Endodermal cell (in vitro differentiated cells): ENCODE results near the gene S100P. TPM values are rescaled to one million over a fixed set of nuclear protein-coding genes. Genes with fewer than 3 reads are reported as not detected.

Experiments
- DNase-seq: peaks from one replicate; pipeline ENCODE4 v3.0.0-alpha.2; 2017
- H3K27ac ChIP-seq: 2 replicates; pipeline ENCODE4 v1.5.1; 2013; ENCODE audit warnings: mild to moderate bottlenecking, low read depth, low read length, moderate library complexity
- H3K27me3 ChIP-seq: 2 replicates; pipeline ENCODE4 v1.6.1; 2013; ENCODE audit warnings: mild to moderate bottlenecking, low read length, moderate library complexity; ENCODE audit not compliant: insufficient read depth, control insufficient read depth, poor library complexity, severe bottlenecking
- H3K36me3 ChIP-seq: 2 replicates; pipeline ENCODE4 v1.7.0; 2013; ENCODE audit warnings: mild to moderate bottlenecking, low read length, moderate library complexity; ENCODE audit not compliant: control insufficient read depth, insufficient read depth
- H3K4me1 ChIP-seq: one replicate; pipeline ENCODE4 v1.7.0; 2013; ENCODE audit warnings: low read length; ENCODE audit not compliant: control insufficient read depth, insufficient read depth
- H3K4me3 ChIP-seq: 2 replicates; pipeline ENCODE4 v1.5.1; 2013; ENCODE audit warnings: mild to moderate bottlenecking, low read length, moderate library complexity
- H3K9ac ChIP-seq: 2 replicates; pipeline ENCODE4 v1.6.1; 2013; ENCODE audit warnings: mild to moderate bottlenecking, low read length, moderate library complexity; ENCODE audit not compliant: poor library complexity, severe bottlenecking; ENCODE audit errors: extremely low read depth
- H3K9me3 ChIP-seq: 2 replicates; pipeline ENCODE4 v1.6.1; 2013; ENCODE audit warnings: mild to moderate bottlenecking, low read length, moderate library complexity; ENCODE audit not compliant: control insufficient read depth
- H3K27ac Mint-ChIP-seq: 2 replicates; pipeline ENCODE4 v1.8.0; 2020; ENCODE audit warnings: mixed read lengths
- H3K27me3 Mint-ChIP-seq: 2 replicates; pipeline ENCODE4 v1.8.0; 2021; ENCODE audit warnings: mild to moderate bottlenecking, mixed read lengths; ENCODE audit not compliant: insufficient read depth
- H3K36me3 Mint-ChIP-seq: 2 replicates; pipeline ENCODE4 v1.8.0; 2020; ENCODE audit warnings: low read depth, mixed read lengths
- H3K4me1 Mint-ChIP-seq: 2 replicates; pipeline ENCODE4 v1.8.0; 2020; ENCODE audit warnings: mixed read lengths
- H3K4me3 Mint-ChIP-seq: 2 replicates; pipeline ENCODE4 v1.8.0; 2020; ENCODE audit warnings: mild to moderate bottlenecking, moderate library complexity, mixed read lengths
- H3K9me3 Mint-ChIP-seq: 2 replicates; pipeline ENCODE4 v1.8.0; 2020; ENCODE audit warnings: mild to moderate bottlenecking, mixed read lengths
- CTCF ChIP-seq: fragments of 200-600 bp; sonication (generic); conservative IDR thresholded peaks from 2 replicates; pipeline ENCODE4 v1.5.0; 2021; ENCODE audit warnings: antibody characterized with exemption, mild to moderate bottlenecking
- WGBS, 2 experiments: methylation state at CpG; one replicate each; pipeline versions ENCODE4 v1.1.5 to v1.1.7; 2013; ENCODE audit warnings: missing lambda C conversion rate in 2 of 2, mixed read lengths in 1 of 2; ENCODE audit not compliant: insufficient coverage in 1 of 2, insufficient read length in 1 of 2; 5-methylcytosine and 5-hydroxymethylcytosine counted together
- total RNA-seq, 2 donors: library from RNA; stranded (reverse); fragmentation: NEBNext Ultra II Directional in 1 of 2; extraction: Animal tissue kit (Norgen Biotek cat#: 25700) in 1 of 2; gene quantifications; 2 replicates in 1 of 2; 3 replicates in 1 of 2; pipeline ENCODE4 v1.2.1, GENCODE V29; 2021

The S100P gene
- total RNA-seq, 2 donors from 2014 or later = not detected

- Histone ChIP-seq H3K27me3 (no peaks in the 10 kb centered on the region), H3K9ac (no peak overlapping the region), H3K4me3 (no peak overlapping the region), H3K36me3 (no peaks in the 10 kb centered on the region), H3K4me1 (no peaks in the 10 kb centered on the region), H3K27ac (peak overlapping the region; percentile 54), H3K9me3 (peaks cover 19% of the 10 kb centered on the region)
- Mint-ChIP-seq H3K4me3 (no peak overlapping the region), H3K27me3 (peaks cover 18% of the 10 kb centered on the region), H3K4me1 (peaks cover 8% of the 10 kb centered on the region), H3K36me3 (peaks cover 7% of the 10 kb centered on the region), H3K9me3 (peaks cover 28% of the 10 kb centered on the region), H3K27ac (peak overlapping the region; percentile 83)
- 48 to 59% methylated on average over 18 to 23 of the region's 23 CpGs for WGBS, 2 experiments
- DNase-seq = peak; percentile 91
- no peak for TF ChIP-seq CTCF
These were observed 4.7 kb upstream of the S100P start for GRCh38 chr4:6688879-6689505.

- no peaks in the 10 kb centered on the region for H3K27me3 ChIP-seq
- Mint-ChIP-seq H3K9me3 (peaks cover 28% of the 10 kb centered on the region), H3K4me3 (no peak overlapping the region), H3K36me3 (peaks cover 7% of the 10 kb centered on the region), H3K4me1 (peaks cover 8% of the 10 kb centered on the region), H3K27ac (peak overlapping the region; percentile 82), H3K27me3 (peaks cover 18% of the 10 kb centered on the region)
- no peak overlapping the region for H3K9ac ChIP-seq
- no peak overlapping the region for H3K4me3 ChIP-seq
- 81 to 88% methylated on average over 6 to 15 of the region's 15 CpGs for WGBS, 2 experiments
- peak; percentile 68 for DNase-seq
- no peak for TF ChIP-seq CTCF
- no peaks in the 10 kb centered on the region for H3K4me1 ChIP-seq
- H3K27ac ChIP-seq = no peak overlapping the region
- peaks cover 19% of the 10 kb centered on the region for H3K9me3 ChIP-seq
- no peaks in the 10 kb centered on the region for H3K36me3 ChIP-seq
These were observed 4.1 kb upstream of the S100P start for GRCh38 chr4:6689506-6689960.

DNA sequence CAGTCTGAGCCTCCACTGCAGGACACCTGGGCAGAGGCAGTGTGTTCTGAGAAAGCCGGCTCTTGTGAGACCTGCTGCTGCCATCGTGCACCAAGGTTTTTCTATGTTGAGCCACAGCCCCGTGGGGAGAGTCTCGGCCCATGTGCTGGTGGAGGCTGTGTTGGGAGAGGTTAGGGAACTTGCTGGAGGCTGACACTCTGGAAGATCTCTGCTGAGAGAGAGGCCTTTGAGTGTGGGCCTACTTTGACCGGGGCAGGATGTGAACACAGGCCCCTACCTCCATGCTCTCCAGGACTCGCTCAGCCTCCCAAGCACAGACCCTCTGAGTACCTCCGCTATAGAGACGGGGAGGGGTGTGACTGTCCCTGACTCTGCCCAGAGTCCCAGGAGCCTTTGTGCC lies 1.3 kb upstream of the S100P start:
- H3K27me3 ChIP-seq = no peaks in the 10 kb centered on the region
- H3K36me3 Mint-ChIP-seq = peaks cover 7% of the 10 kb centered on the region
- H3K4me1 Mint-ChIP-seq = peaks cover 8% of the 10 kb centered on the region
- no peak overlapping the region for H3K27ac Mint-ChIP-seq
- no peak overlapping the region for H3K4me3 Mint-ChIP-seq
- H3K36me3 ChIP-seq = no peaks in the 10 kb centered on the region
- no peaks in the 10 kb centered on the region for H3K4me1 ChIP-seq
- peaks cover 9% of the 10 kb centered on the region for H3K9me3 ChIP-seq
- peaks cover 17% of the 10 kb centered on the region for H3K9me3 Mint-ChIP-seq
- no peak overlapping the region for H3K27ac ChIP-seq
- H3K9ac ChIP-seq = no peak overlapping the region
- no peak for DNase-seq
- WGBS, 2 experiments = 82 to 92% methylated on average over 3 to 8 of the region's 8 CpGs
- H3K4me3 ChIP-seq = no peak overlapping the region
- no peak for TF ChIP-seq CTCF
- H3K27me3 Mint-ChIP-seq = peaks cover 9% of the 10 kb centered on the region
